DOHH2 (cell line): ENCODE measurements around the gene SMARCA5.

ENCODE experiments used
- EZH2phosphoT487 ChIP-seq: fragments of 200-600 bp; sonication (generic); IDR thresholded peaks from 2 replicates; pipeline ENCODE4 v1.6.1; 2017; ENCODE audit warnings: borderline replicate concordance, mild to moderate bottlenecking, antibody characterized with exemption, low read length, moderate library complexity, mixed read lengths
- TF ChIP-seq, protein P1 (sequence below): fragments of 200-600 bp; sonication (generic); IDR thresholded peaks from one replicate; pipeline ENCODE4 v1.5.1; 2014; ENCODE audit warnings: antibody characterized with exemption, mild to moderate bottlenecking, low read depth, low read length; ENCODE audit not compliant: poor library complexity, severe bottlenecking

- TF ChIP-seq EZH2phosphoT487 = no peak
- TF ChIP-seq, protein P1, sequence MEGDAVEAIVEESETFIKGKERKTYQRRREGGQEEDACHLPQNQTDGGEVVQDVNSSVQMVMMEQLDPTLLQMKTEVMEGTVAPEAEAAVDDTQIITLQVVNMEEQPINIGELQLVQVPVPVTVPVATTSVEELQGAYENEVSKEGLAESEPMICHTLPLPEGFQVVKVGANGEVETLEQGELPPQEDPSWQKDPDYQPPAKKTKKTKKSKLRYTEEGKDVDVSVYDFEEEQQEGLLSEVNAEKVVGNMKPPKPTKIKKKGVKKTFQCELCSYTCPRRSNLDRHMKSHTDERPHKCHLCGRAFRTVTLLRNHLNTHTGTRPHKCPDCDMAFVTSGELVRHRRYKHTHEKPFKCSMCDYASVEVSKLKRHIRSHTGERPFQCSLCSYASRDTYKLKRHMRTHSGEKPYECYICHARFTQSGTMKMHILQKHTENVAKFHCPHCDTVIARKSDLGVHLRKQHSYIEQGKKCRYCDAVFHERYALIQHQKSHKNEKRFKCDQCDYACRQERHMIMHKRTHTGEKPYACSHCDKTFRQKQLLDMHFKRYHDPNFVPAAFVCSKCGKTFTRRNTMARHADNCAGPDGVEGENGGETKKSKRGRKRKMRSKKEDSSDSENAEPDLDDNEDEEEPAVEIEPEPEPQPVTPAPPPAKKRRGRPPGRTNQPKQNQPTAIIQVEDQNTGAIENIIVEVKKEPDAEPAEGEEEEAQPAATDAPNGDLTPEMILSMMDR = no peak
Observed at GRCh38 chr4:143473334-143474126, 40.0 kb upstream of the SMARCA5 start.
